GM06990 (cell line): ENCODE results near the gene CLCC1.
"Not testable (repeated sequence)": the region's sequence is repeated elsewhere in the genome, so short reads cannot be mapped to it uniquely, and the experiment has no call there.

Source experiments
- DNase-seq: peaks from one replicate; pipeline ENCODE4 v3.0.0-alpha.2; 2011; ENCODE audit not compliant: insufficient read length; ENCODE audit errors: extremely low read depth
- H3K27me3 ChIP-seq: replicated peaks from 2 replicates; pipeline ENCODE4 v1.6.0; 2011; ENCODE audit warnings: low read length; ENCODE audit not compliant: control insufficient read depth, insufficient read depth
- H3K36me3 ChIP-seq: 2 replicates; pipeline ENCODE4 v1.5.1; 2011; ENCODE audit warnings: low read length; ENCODE audit not compliant: control insufficient read depth, insufficient read depth
- H3K4me3 ChIP-seq: replicated peaks from 2 replicates; pipeline ENCODE4 v1.5.1; 2011; ENCODE audit warnings: low read depth, mild to moderate bottlenecking, control low read depth, low read length
- CTCF ChIP-seq: IDR thresholded peaks from 2 replicates; pipeline ENCODE4 v1.5.1; 2011; ENCODE audit warnings: low read length, control low read depth, mild to moderate bottlenecking, inconsistent platforms; ENCODE audit not compliant: insufficient read depth, poor library complexity, severe bottlenecking

The CLCC1 gene

GRCh38 chr1:108947871-108948525 lies 15.3 kb downstream of the CLCC1 start:
- no peak overlapping the region for H3K4me3 ChIP-seq
- DNase-seq, result no peak
- TF ChIP-seq CTCF, result no peak
- no peaks in the 10 kb centered on the region for H3K27me3 ChIP-seq
- H3K36me3 ChIP-seq, result peaks cover 2% of the 10 kb centered on the region

- TF ChIP-seq CTCF, result no peak
- DNase-seq, result no peak
- Histone ChIP-seq H3K4me3 (no peak overlapping the region), H3K36me3 (peaks cover 9% of the 10 kb centered on the region), H3K27me3 (no peaks in the 10 kb centered on the region)
Measured at GRCh38 chr1:108936170-108936569, 27.1 kb downstream of the CLCC1 start.

GRCh38 chr1:108933944-108934343 lies 29.3 kb downstream of the CLCC1 start:
- Histone ChIP-seq H3K4me3 (no peak overlapping the region), H3K36me3 (peaks cover 8% of the 10 kb centered on the region), H3K27me3 (no peaks in the 10 kb centered on the region)
- no peak for TF ChIP-seq CTCF
- no peak for DNase-seq

- DNase-seq, H3K4me3 ChIP-seq, H3K36me3 ChIP-seq, H3K27me3 ChIP-seq: not testable (repeated sequence)
Measured at GRCh38 chr1:108927565-108927964, 35.7 kb downstream of the CLCC1 start.

GRCh38 chr1:108925920-108926319 lies 37.4 kb downstream of the CLCC1 start:
- DNase-seq, result no peak
- Histone ChIP-seq H3K36me3 (peaks cover 2% of the 10 kb centered on the region), H3K27me3 (no peaks in the 10 kb centered on the region), H3K4me3 (no peak overlapping the region)
- no peak for TF ChIP-seq CTCF

GRCh38 chr1:108916788-108917187 lies 46.5 kb downstream of the CLCC1 start:
- H3K36me3 ChIP-seq, result no peaks in the 10 kb centered on the region
- TF ChIP-seq CTCF, result no peak
- no peak for DNase-seq

More at GRCh38 chr1:108916788-108917187, 46.5 kb downstream of the CLCC1 start:
- Histone ChIP-seq H3K4me3 (no peak overlapping the region), H3K27me3 (no peaks in the 10 kb centered on the region)
